CMK (cell line): ENCODE data around the gene NPHP1.
"Not testable (repeated sequence)": the region's sequence is repeated elsewhere in the genome, so short reads cannot be mapped to it uniquely, and the experiment has no call there.

Experiments used
- DNase-seq: peaks from one replicate; pipeline ENCODE4 v3.0.0-alpha.2; 2010; ENCODE audit warnings: low read depth

Gene NPHP1

GRCh38 chr2:110103061-110103961, 101.5 kb downstream of the NPHP1 start:
- DNase-seq: no peak

- DNase-seq: no peak
Measured at GRCh38 chr2:110101901-110102803, 102.7 kb downstream of the NPHP1 start.

GRCh38 chr2:110101280-110101844, 103.5 kb downstream of the NPHP1 start:
- DNase-seq: peak; percentile 2

- DNase-seq: not testable (repeated sequence)
Measured at GRCh38 chr2:110100880-110101279, 103.9 kb downstream of the NPHP1 start.

GRCh38 chr2:110100480-110100879, 104.3 kb downstream of the NPHP1 start:
- no peak for DNase-seq

- DNase-seq: no peak
Measured at GRCh38 chr2:110099471-110100225, 105.2 kb downstream of the NPHP1 start.

- DNase-seq: no peak
Measured at GRCh38 chr2:110099038-110099425, 105.8 kb downstream of the NPHP1 start.

GRCh38 chr2:110097506-110098220, 107.2 kb downstream of the NPHP1 start:
- DNase-seq: no peak

GRCh38 chr2:110095994-110096633, 108.7 kb downstream of the NPHP1 start:
- no peak for DNase-seq

GRCh38 chr2:110094884-110095534, 109.8 kb downstream of the NPHP1 start:
- not testable (repeated sequence) for DNase-seq

GRCh38 chr2:110093924-110094323, 110.9 kb downstream of the NPHP1 start:
- not testable (repeated sequence) for DNase-seq

- DNase-seq: not testable (repeated sequence)
Measured at GRCh38 chr2:110090164-110090563, 114.6 kb downstream of the NPHP1 start.

- not testable (repeated sequence) for DNase-seq
Measured at GRCh38 chr2:110083757-110084156, 121.1 kb downstream of the NPHP1 start.

- DNase-seq: not testable (repeated sequence)
Measured at GRCh38 chr2:110083162-110083561, 121.7 kb downstream of the NPHP1 start.

- DNase-seq: not testable (repeated sequence)
Measured at GRCh38 chr2:110078104-110078503, 126.7 kb downstream of the NPHP1 start.

- not testable (repeated sequence) for DNase-seq
Measured at GRCh38 chr2:110075896-110076295, 128.9 kb downstream of the NPHP1 start.
